ENCODE data around the gene DRD2.
"Not testable (repeated sequence)": the region's sequence is repeated elsewhere in the genome, so short reads cannot be mapped to it uniquely, and the experiment has no call there.

DRD2 gene

DNA sequence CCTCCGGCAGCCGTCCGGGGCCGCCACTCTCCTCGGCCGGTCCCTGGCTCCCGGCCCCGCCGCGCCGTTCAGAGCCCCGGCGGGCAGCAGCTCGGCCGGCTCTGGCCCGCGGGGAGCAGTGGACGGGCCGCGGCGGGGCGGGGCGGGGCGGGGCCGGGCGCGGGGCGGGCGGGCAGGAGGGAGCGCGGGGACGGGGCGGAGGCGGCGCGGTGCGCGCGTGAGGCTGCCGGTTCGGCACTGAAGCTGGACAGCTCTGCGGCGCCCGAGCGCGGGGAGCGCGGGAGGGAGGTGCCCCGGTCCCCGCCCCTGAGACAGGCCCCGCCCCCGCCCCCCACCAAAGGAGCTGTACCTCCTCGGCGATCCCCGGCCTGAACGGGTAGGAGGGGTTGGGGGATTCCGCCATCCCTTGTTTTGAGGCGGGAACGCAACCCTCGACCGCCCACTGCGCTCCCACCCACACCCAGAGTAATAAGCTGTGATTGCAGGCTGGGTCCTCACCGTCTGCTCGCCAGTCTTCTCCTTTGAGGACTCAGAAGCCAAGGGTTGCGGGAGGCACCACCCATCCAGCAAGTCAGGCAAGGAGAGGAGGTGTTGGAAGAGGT is at the start of gene DRD2:
TSS of gene DRD2 (minus strand) at position 239 of the 602 bp plus-strand sequence. CDS start 50,747 bp downstream, outside the sequence.
- no peak for DNase-seq (ENCODE audit: low read depth)

DNA sequence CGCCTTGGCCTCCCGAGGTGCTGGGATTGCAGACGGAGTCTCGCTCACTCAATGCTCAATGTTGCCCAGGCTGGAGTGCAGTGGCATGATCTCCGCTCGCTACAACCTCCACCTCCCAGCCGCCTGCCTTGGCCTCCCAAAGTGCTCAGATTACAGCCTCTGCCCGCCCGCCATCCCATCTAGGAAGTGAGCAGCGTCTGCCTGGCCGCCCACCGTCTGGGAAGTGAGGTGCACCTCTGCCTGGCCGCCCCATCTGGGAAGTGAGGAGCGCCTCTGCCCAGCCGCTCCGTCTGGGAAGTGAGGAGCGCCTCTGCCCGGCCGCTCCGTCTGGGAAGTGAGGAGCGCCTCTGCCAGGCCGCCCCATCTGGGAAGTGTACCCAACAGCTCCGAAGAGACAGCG is 48.7 kb upstream of the DRD2 start:
- not testable (repeated sequence) for DNase-seq (ENCODE audit: low read depth)

DNA sequence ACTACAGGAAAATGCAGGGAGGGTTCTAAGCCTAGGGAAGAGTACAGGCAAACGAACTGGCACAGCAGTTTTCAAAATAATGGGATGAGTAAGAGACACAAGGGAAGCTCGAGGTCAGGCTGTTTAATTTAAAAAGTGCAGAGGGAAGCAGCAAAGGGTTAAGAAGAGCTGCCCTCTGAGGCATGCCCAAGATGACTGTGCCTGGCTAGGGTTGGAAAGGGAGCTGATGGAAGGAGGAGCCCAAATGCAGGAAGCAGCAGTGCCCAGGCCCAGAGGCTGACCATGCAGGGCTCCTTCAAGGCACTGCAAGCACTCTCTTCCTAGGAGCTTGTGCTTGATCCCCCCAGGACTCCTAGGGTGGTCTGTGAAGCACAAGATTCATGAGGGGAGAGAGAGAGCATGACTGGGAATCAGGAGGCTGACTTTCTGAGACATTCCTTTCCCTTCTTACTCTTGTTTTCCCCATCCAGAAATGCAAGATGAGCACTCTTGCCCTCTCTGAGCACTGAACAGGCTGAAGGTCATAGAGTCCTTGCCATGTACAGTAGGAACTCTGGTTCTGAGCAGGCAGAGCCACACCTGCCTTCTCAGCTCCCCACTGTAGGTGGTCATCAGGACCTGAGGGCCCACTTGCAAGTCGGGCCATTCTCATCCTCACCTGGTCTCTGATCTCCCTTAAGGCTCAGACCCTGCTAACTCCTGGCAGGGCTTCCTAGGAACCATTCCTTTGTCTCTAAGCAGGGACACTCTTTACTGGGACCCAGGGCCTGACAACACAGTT is 46.7 kb upstream of the DRD2 start:
- no peak for DNase-seq (ENCODE audit: low read depth)

DNA sequence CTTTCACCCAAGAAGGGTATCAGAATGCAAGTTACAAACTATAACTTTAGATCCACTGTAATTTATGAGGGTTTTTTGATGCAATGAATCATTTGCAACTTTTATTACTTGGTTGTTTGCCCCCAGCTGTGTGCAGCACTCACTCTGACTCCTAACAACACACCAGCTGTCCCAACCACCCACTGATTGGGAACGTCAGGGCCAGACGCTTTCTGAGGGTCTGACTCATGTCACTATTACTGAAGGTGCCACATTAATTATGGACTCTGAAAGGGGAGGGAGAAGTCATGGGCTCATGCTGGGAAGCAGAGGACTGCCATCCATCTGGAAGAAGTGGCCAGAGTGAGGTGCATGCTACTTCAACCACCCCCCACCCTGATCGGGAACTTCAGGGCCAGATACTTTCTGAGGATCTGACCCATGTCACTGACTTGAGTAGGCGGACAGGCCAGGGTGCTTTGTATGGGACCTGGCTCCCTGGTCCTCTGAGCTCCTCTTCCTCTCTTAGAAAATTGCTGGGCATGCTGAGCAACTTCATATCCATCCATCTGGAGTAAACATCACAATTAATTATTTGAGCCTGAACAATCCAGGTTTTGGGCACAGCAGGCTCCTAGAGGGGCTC is 44.9 kb upstream of the DRD2 start:
- no peak for DNase-seq (ENCODE audit: low read depth)

DNA sequence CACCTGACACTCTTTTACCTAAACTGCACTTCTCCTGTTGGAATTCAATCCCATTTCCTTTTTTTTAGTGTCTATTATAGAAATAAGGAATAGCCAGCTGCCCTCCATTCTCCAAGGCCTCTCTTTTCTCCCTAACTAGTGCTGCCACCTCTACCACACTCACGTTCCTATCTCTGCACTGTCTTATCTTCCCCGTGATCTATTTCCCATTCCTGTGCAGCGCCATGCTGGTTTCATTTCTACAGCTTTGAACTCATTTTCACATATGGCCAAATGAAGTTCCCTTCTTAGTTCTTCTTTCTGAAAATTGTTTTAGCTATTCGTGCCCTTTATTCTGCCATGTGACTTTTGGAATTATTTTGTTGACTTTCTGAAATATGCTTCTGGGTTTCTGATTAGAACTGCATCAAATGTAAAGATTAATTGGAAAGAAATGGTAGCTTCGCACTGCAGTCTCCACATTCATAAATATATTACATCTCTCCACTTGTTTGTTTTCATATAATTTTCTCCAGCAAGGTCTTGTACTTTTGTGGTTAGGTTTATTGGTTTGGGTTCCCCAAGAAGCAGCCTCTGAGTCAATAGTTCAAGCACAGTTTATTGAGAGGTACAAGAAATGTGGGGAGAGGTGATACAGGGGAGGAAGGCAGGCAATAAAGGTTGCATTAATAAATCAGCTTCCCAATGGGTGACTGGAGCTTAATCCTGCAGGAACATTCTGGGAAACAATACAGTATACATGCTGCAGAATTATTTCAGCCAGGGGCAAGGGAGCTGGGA is 43.7 kb upstream of the DRD2 start:
- no peak for DNase-seq (ENCODE audit: low read depth)

DNA sequence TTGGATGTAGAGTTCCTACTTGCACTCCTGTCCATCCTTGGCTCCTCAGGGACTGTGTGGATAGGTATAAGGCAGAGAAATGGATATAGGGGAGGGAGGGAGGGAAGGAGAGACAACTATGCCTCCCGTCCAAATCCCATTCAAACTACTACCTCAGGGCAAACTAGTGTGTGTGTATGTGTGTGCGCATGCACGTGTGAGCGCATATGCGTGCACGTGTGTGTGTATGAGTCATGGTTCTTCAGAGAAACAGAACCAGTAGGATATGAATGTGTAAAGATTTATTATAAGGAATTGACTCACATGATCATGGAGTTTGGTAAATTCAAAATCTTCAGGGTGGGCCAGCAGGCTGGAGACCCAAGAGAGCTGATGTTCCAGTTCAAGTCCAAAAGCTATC is 42.2 kb upstream of the DRD2 start:
- no peak for DNase-seq (ENCODE audit: low read depth)

DNA sequence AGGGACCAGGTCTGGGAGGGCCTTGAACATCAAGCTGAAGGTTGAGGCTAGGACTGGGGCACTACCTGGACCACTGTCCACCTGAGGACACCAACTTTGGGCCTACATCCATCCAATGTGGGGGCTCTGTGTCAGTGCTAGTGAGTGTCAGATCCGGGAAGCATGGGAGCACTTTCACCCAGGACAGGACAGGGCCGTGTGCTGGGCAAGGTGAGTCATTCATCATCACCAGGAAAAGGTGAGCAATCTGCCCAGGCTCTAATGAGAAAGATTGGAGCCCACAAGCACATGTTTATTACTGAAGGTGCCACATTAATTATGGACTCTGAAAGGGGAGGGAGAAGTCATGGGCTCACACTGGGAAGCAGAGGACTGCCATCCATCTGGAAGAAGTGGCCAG is 39.7 kb upstream of the DRD2 start:
- no peak for DNase-seq (ENCODE audit: low read depth)

DNA sequence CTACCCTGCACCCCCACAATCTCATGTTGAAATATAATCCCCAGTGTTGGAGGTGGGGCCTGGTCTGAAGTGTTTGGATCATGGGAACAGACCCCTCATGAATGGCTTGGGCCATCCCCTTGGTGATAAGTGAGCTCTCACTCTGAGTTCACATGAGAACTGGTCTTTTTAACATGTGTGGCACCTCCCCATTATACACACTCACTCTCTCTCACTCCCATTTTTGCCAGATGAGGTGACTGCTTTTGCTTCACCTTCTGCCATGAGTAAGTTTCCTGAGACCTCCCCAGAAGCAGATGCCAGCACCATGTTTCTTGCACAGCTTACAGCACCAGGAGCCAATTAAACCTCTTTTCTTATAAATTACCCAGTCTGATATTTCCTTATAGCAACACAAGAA is 32.1 kb upstream of the DRD2 start:
- DNase-seq (ENCODE audit: low read depth): no peak

DNA sequence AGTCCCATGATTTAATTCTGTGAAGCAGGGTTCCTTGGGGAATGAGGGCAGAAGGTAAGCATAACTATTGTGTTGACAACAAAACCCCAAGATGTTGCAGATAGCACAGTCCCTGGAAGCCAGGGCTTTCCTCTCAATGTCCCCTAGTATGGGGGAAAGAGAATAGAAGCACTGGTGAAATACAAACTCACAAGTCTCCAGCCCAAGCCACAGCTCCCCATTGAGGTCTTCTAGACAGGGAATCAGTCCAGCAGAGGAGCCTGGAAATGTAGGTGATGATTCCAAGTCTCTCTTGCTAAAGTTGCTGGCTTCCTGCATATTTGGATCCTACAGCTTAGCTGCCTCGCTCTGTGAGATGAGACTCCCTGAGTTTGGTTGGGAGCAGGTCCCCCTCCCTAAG is 31.7 kb upstream of the DRD2 start:
- DNase-seq (ENCODE audit: low read depth): no peak

DNA sequence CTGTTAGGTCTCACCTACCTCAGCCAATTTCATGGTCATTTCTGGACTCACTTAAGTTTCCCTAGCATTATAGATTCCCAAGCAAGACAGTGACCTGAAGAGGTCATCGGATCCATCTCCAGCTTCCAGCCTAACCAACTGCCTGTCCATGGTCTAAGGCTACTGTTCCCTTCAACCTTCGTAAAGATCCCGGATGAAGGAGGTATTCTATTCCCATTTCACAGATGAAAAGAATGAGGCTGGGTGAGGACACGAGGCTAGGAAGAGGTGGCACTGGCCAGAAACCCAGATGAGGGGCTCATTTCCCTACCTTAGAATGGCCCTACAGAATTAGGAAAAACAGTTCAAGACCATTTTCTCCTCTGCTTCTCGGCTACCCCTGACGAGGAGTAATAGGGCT is 31.3 kb upstream of the DRD2 start:
- DNase-seq (ENCODE audit: low read depth): no peak

DNA sequence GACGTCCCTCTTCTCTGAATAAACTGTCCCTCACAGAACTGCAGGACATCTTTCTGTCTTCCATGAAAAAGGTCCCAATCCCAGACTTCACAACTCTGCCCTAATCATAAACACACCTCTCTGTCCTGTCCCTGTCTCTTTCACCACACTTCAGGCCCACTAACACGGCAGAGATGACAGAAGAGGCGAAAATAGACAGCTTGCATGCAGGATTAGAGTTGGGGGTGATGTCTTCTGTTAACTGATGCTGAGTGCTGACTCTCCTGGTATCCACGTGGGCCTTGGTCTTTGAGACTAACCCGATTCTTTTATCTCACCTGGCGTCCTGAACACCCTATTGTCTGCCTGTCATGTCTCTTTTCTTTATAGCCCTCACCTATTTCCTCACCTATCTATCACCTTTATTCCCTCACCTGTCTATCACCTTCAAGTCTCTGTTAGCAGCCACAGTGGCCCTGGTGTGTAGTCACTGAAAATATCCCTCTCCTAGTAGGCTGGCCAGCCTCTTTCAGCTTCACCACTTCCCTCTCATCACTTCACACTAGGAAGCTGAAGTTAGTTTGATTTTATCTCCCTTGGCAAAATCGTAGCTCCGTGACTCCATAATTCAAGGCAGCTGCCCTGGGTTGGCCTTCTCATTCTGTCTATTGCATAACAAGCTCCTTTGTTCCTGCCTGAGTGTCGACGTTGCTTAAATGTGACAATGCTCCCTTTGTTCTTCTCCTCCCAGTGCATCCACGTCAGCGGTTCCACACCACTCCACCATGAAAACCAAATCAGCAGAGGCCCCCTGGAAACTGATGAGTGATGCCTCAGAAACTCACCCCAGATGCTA is 30.6 kb upstream of the DRD2 start:
- no peak for DNase-seq (ENCODE audit: low read depth)

DNA sequence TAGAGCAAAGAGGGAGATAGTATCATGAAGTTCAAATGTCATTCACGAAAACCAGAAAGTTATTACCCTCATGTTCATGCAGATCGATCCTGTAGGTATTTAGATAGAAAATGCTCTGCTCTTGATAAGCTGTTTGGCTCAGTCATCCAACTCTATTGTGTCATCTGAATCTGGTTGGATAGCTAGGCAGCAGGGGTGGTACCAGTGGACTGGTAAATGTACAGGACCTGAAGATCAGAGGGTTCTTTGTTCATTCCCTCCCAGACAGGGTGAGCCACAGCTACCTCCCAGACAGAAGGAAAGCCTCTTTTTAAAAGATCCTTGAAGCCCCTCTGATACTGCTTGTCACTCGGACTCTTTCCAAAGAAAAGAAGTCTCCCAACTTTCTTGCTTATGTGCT is 29.8 kb upstream of the DRD2 start:
- DNase-seq (ENCODE audit: low read depth): no peak

DNA sequence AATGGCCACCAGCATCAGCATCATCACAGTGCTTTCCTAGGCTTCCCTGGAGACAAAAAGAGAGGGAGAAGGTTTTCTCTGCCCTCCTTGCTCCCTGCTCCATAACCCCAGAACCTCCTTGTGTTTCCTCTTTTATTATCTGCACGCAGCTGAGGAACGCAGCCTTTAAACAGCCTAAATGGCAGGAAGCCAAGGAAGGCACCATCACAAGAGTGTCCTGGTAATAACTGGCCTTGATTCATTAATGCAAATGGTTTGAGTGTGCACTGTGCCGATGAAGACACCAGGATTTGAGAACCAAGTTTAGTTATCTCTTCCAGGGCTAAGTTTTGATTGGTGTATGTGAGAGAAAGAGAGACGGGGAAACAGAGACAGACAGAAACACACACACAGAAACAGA is 29.4 kb upstream of the DRD2 start:
- DNase-seq (ENCODE audit: low read depth): no peak

DNA sequence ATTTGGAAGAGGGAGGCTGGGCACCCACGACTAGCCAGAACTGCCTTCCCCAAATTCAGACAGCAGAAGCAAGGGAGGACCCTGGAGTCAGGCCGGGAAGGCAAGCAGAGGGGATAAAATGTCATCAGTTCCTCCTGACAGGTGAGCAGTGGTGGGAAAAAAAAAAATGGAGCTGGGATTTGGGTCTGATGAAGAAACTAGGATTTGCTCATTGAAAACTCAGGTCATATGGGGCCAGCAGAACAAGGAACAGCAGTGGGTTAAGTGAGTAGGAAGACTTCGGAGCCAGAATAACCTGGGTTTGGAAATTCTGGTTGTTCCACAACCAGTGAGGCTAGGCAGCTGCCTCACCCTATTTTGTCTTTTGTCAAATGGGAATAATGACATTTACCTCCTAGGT is 28.9 kb upstream of the DRD2 start:
- no peak for DNase-seq (ENCODE audit: low read depth)

DNA sequence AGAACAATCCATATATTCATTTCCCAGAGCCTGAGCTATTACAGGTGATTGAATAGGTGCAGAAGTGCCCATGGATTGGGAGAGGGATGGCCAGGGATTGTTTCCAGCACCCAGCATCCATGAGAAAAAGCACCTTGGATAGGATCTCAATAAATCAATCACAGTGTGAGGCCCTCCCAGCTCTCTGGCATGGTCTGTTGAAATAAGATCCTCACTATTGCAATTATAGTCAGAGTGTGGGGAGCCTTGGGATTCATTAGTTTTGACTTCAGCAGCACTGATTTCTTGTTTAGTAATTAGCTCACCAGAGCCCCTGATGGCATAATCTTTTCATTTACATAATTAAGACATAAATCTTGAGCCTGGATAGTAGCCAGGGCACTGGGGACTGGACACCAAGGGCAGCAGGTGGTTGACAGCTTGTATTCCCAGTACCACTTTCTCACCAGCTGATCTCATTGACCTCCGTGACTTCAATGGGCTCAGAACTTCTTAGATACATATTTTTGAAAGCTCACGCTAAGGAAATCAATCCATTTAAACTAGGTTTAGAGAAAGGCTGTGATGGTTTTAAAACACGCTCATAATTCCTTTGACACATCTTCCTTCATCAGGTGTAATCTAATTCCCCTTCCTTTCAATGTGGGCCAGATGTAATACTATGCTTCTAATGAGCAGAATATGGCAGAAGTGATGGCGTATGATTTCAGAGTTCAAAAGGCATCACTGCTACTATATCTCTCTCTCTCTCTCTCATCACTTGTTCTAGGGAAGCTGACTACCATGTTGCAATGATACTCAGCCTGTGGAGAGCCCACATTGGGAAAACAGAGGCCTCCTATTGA is 22.1 kb upstream of the DRD2 start:
- no peak for DNase-seq (ENCODE audit: low read depth)

DNA sequence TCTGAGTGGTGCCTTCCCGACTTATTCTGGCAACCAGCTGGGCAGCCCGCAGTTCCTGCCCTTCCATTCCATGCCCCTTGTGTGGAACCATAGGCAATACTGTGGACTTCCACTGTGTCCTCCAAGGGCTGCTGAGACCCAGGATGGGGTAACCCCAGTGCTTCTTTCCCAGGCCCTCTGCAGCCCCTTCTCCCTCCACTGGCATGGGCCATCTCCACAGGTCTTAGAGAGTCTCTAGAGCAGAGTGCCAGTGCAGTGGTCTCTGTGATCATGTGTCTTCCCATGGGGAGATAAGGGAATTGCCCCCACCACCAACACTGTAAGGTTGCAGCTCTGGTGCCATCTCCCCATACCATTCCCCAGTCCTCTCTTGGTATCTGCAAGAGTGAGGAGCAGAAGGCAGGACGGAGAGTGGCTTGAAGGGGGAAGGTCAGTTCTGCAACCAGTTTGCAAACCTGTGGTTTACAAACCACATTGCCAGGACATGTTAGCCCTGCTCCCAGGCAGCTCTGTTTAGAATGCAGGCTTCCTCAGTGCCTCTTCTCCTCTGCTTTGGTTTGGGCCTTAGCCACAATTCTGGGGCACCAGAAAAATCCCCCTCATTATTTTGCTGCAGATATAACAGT is 20.9 kb upstream of the DRD2 start:
- no peak for DNase-seq (ENCODE audit: low read depth)

DNA sequence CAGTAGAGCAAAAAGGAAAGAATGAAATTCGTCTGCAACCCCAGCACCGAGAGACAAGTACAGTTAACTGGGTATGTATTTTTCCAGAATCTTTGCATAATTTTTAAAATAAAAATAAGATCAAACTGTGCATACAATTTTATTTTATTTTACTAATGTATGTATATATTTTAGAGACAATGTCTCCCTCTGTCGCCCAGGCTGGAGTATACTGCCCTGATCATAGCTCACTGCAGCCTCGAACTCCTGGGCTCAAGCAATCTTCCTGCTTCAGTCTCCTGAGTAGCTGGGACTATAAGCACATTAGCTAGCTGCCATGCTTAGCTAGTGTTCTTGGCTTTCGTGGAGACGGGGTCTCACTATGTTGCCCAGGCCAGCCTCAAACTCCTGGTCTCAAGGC is 18.8 kb upstream of the DRD2 start:
- no peak for DNase-seq (ENCODE audit: low read depth)

DNA sequence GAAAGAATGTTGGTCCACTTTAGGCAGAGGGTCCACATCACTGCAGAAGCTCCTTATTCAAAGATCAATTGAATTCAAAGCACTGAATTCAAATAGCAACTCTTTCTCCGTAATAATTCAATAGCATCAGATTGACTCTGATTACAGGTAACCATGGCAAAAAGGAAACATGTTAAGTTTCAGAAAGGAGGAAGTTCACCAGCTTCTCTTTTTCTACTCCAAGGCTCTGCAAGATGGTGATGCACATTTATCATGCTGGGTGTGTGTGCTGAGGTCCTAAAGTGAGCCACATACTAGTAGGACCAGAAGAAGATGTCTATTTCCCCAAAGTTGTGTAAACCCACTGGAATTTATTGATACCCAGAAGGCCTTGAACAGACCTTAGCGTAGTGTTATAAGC is 18.0 kb upstream of the DRD2 start:
- no peak for DNase-seq (ENCODE audit: low read depth)

DNA sequence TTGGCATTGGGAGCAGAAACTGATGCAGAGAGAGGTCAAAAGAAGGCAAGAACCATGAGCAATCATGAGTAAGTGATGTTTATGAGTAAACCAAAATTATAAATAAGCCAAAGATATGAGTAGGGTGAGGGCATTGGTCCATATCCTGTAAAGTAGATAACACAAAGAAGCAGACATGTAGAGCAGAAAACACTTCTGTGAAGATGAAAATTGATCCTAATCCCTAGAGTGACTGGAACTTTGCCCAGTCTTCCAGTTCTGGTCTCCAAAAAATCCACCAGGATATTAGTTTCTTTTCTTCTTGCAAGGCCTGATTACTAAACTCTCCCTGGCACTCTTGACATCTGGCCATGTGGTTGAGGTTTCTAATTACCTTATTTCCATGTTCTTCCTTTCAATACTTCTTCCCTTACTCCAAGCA is 13.7 kb upstream of the DRD2 start:
- no peak for DNase-seq (ENCODE audit: low read depth)

DNA sequence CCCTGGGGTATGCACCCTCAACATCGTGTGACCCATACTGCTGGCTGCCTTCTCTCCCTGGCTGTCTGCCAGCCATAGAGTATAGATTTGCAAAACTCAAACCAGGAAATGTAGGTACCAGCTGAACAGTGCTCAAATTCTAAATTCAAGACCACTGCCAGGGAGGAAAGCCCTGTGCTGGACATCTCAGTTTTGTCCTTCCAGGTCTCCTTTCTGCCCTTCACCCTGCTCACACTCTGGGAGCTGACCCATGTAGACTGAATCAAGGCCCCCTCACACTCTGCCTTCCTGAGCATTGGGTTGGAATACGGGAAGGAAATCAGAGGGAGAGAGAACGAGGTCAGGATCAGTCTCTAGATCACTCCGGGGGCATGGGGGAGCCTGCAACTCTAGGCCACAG is 12.4 kb upstream of the DRD2 start:
- DNase-seq (ENCODE audit: low read depth): no peak

Data from activated gamma-delta T cell treated with anti-CD3 and anti-CD28 coated beads, Interleukin-2, amount 50 U/mL, for 16 hours (primary cell).